Esophagus muscularis mucosa (tissue), 3 donors: ENCODE data around the gene AKR1C2.

ENCODE experiments used
- CTCF ChIP-seq, 3 experiments: fragments of 200-600 bp in 2 of 3; fragments of 450-650 bp in 1 of 3; sonication (generic) in 2 of 3; IDR thresholded peaks; one replicate each; pipeline ENCODE4 v1.5.1; 2017 to 2019; ENCODE audit warnings: antibody characterized with exemption in 3 of 3, mild to moderate bottlenecking in 2 of 3, moderate library complexity in 1 of 3
- POLR2A ChIP-seq: fragments of 450-650 bp; IDR thresholded peaks from one replicate; pipeline ENCODE4 v1.6.1; 2017; ENCODE audit warnings: antibody characterized with exemption, moderate library complexity, mild to moderate bottlenecking, low read depth
- POLR2AphosphoS5 ChIP-seq, 2 donors: sonication (generic); formaldehyde crosslinking; IDR thresholded peaks; one replicate each; pipeline ENCODE4 v1.6.1; 2017; ENCODE audit warnings: antibody characterized with exemption in 2 of 2

GRCh38 chr10:4947039-4947634 lies 56.5 kb downstream of the AKR1C2 start:
- TF ChIP-seq CTCF (IDR thresholded peaks at IDR 0.05) (no peak), POLR2AphosphoS5 (IDR thresholded peaks at IDR 0.05) (no peak), POLR2A (no peak)
